Upper lobe of left lung (tissue), 4 donors: ENCODE data around the gene POC1B.

ENCODE experiments used
- EP300 ChIP-seq, 4 donors: sonication (generic); formaldehyde crosslinking; IDR thresholded peaks; one replicate each; pipeline ENCODE4 v1.5.1; 2017; ENCODE audit warnings: antibody characterized with exemption in 4 of 4, control low read depth in 2 of 4
- POLR2A ChIP-seq, 4 donors: fragments of 450-650 bp; IDR thresholded peaks; one replicate each; pipeline ENCODE4 v1.5.1; 2016 to 2017; ENCODE audit warnings: antibody characterized with exemption in 4 of 4, mild to moderate bottlenecking in 2 of 4
- POLR2AphosphoS5 ChIP-seq, 2 donors: sonication (generic); formaldehyde crosslinking; IDR thresholded peaks; one replicate each; pipeline ENCODE4 v1.5.1; 2017; ENCODE audit warnings: antibody characterized with exemption in 2 of 2
- TF ChIP-seq, protein P1 (sequence below), 6 experiments: fragments of 450-650 bp in 4 of 6; fragments of 200-600 bp in 2 of 6; sonication (generic) in 2 of 6; IDR thresholded peaks; one replicate each; pipeline ENCODE4 v1.5.1; 2016 to 2019; ENCODE audit warnings: antibody characterized with exemption in 6 of 6

DNA sequence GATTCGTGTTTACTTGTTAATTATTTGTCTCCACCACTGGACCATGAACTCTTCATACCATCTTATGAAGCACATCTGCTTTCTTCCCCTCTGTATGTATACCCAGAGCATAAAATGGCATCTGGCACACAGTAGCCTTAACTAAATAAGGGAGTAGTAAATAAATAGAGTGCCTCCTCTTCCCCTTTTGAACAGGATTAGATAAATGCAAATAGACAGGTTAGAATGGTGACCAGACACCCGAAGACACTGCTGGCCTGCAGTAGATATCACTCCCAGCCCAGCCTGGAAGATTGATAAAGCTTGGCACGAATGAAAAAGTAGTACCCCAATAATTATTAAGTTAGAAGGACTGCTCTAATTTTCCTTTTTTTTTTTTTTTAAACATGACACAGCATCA is 8.1 kb downstream of the POC1B start:
- TF ChIP-seq POLR2AphosphoS5 (IDR thresholded peaks at IDR 0.05) (no peak), POLR2A (IDR thresholded peaks at IDR 0.05) (no peak), EP300 (IDR thresholded peaks at IDR 0.05) (no peak)
- TF ChIP-seq, protein P1, sequence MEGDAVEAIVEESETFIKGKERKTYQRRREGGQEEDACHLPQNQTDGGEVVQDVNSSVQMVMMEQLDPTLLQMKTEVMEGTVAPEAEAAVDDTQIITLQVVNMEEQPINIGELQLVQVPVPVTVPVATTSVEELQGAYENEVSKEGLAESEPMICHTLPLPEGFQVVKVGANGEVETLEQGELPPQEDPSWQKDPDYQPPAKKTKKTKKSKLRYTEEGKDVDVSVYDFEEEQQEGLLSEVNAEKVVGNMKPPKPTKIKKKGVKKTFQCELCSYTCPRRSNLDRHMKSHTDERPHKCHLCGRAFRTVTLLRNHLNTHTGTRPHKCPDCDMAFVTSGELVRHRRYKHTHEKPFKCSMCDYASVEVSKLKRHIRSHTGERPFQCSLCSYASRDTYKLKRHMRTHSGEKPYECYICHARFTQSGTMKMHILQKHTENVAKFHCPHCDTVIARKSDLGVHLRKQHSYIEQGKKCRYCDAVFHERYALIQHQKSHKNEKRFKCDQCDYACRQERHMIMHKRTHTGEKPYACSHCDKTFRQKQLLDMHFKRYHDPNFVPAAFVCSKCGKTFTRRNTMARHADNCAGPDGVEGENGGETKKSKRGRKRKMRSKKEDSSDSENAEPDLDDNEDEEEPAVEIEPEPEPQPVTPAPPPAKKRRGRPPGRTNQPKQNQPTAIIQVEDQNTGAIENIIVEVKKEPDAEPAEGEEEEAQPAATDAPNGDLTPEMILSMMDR (IDR thresholded peaks at IDR 0.05) = no peak
